ENCODE data around the gene DRD4. TPM values are rescaled to one million over a fixed set of nuclear protein-coding genes. Genes with fewer than 3 reads are reported as not detected.

DRD4 gene
- total and polyA plus RNA-seq, 4 donors = 0.05 to 1.1 (median 0.35) TPM; not detected in 1

DNA sequence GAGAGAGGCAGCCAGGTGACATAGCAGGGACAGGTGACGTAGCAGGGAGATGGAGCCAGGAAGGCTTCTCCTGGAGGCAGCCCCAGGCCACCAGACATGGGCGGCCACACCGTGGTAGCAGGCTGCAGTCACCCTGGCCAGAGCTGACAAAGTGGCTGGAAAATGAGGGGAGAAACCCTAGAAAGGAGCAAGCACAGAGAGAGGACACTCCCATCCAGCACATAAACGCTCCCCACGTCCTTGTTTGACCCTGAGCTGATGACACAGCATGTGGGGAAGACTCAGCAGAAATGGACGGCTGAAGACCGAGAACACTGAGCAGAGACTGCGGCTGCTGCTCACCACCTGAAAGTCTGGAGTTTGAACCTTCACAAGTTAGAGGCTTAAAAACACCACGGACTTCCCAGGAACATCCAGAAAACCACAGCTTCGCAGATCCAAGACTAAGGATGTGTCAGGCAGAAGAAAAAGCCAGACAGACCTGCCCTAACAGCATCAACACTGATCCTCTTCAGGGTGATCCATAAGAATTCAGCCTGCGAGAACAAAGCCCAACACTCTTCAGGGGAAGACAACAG lies 28.7 kb downstream of the DRD4 start:
- TF ChIP-seq CTCF (IDR thresholded peaks at IDR 0.05; ENCODE audit: control extremely low read depth, extremely low read depth) = no peak
- Histone ChIP-seq H3K36me3 (ENCODE audit: control insufficient read depth in 4 of 4, insufficient read depth in 4 of 4, low read length in 4 of 4) (peaks cover 0 to 12% (median 3%) of the 10 kb centered on the region in 4 donors), H3K4me3 (no peak overlapping the region), H3K9ac (ENCODE audit: insufficient read depth in 1 of 2, low read length in 2 of 2) (no peak overlapping the region), H3K27me3 (ENCODE audit: control insufficient read depth in 3 of 3, insufficient read depth in 3 of 3, low read length in 2 of 3) (no peaks in the 10 kb centered on the region), H3K4me1 (ENCODE audit: control insufficient read depth in 5 of 5, insufficient read depth in 5 of 5, low read length in 5 of 5) (peaks cover 0 to 7% (median 0%) of the 10 kb centered on the region in 5 donors), H3K9me3 (ENCODE audit: control insufficient read depth in 4 of 4, insufficient read depth in 3 of 4, low read length in 3 of 4) (no peaks in the 10 kb centered on the region), H3K27ac (ENCODE audit: low read depth in 1 of 2, low read length in 1 of 2) (no peak overlapping the region)
- DNase-seq (no peak), ATAC-seq (ENCODE audit: insufficient read depth, low FRiP score) (peak; percentile 34)
- 69 to 79% methylated on average over 11 of the region's 11 CpGs for WGBS, 2 donors

- TF ChIP-seq CTCF (IDR thresholded peaks at IDR 0.05; ENCODE audit: control extremely low read depth, extremely low read depth) = no peak
- Histone ChIP-seq H3K9ac (ENCODE audit: insufficient read depth in 1 of 2, low read length in 2 of 2) (no peak overlapping the region), H3K36me3 (ENCODE audit: control insufficient read depth in 4 of 4, insufficient read depth in 4 of 4, low read length in 4 of 4) (peaks cover 15 to 26% (median 20%) of the 10 kb centered on the region in 4 donors), H3K27me3 (ENCODE audit: control insufficient read depth in 3 of 3, insufficient read depth in 3 of 3, low read length in 2 of 3) (no peaks in the 10 kb centered on the region), H3K9me3 (ENCODE audit: control insufficient read depth in 4 of 4, insufficient read depth in 3 of 4, low read length in 3 of 4) (no peaks in the 10 kb centered on the region), H3K4me1 (ENCODE audit: control insufficient read depth in 5 of 5, insufficient read depth in 5 of 5, low read length in 5 of 5) (peaks cover 0 to 2% (median 0%) of the 10 kb centered on the region in 5 donors), H3K27ac (ENCODE audit: low read depth in 1 of 2, low read length in 1 of 2) (no peak overlapping the region), H3K4me3 (no peak overlapping the region)
- DNase-seq (no peak), ATAC-seq (ENCODE audit: insufficient read depth, low FRiP score) (no peak)
- 94 to 97% methylated on average over 8 of the region's 8 CpGs for WGBS, 2 donors
These were observed 36.8 kb downstream of the DRD4 start for GRCh38 chr11:673866-674265.

GRCh38 chr11:674406-674805 lies 37.3 kb downstream of the DRD4 start:
- DNase-seq (no peak), ATAC-seq (ENCODE audit: insufficient read depth, low FRiP score) (no peak)
- Histone ChIP-seq H3K36me3 (ENCODE audit: control insufficient read depth in 4 of 4, insufficient read depth in 4 of 4, low read length in 4 of 4) (peaks cover 15 to 28% (median 20%) of the 10 kb centered on the region in 4 donors), H3K27ac (ENCODE audit: low read depth in 1 of 2, low read length in 1 of 2) (no peak overlapping the region), H3K27me3 (ENCODE audit: control insufficient read depth in 3 of 3, insufficient read depth in 3 of 3, low read length in 2 of 3) (no peaks in the 10 kb centered on the region), H3K9me3 (ENCODE audit: control insufficient read depth in 4 of 4, insufficient read depth in 3 of 4, low read length in 3 of 4) (no peaks in the 10 kb centered on the region), H3K9ac (ENCODE audit: insufficient read depth in 1 of 2, low read length in 2 of 2) (no peak overlapping the region), H3K4me1 (ENCODE audit: control insufficient read depth in 5 of 5, insufficient read depth in 5 of 5, low read length in 5 of 5) (peaks cover 0 to 2% (median 0%) of the 10 kb centered on the region in 5 donors), H3K4me3 (no peak overlapping the region)
- no peak for TF ChIP-seq CTCF (IDR thresholded peaks at IDR 0.05; ENCODE audit: control extremely low read depth, extremely low read depth)
- WGBS, 2 donors = 94 to 95% methylated on average over 17 of the region's 17 CpGs

DNA sequence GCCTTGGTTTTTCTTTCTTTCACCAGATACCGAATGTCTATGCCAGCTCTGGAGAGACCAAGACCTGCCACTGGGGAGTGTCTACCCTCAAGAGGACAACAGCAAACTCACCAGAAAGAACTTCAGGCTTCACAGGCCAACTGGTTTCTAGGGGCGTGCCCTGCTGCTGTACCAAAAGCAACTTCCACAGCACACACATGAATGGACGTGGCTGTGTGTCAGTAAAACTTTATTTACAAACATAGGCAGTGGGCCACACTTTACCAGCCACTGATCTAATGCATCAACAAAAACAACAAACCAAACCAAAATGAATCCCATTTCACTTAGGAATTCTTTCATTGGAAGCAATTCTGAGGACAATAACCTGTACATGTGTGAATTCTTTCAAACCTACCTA lies 41.2 kb downstream of the DRD4 start:
- Histone ChIP-seq H3K9me3 (ENCODE audit: control insufficient read depth in 4 of 4, insufficient read depth in 3 of 4, low read length in 3 of 4) (no peaks in the 10 kb centered on the region), H3K36me3 (ENCODE audit: control insufficient read depth in 4 of 4, insufficient read depth in 4 of 4, low read length in 4 of 4) (peaks cover 16 to 46% (median 26%) of the 10 kb centered on the region in 4 donors), H3K4me1 (ENCODE audit: control insufficient read depth in 5 of 5, insufficient read depth in 5 of 5, low read length in 5 of 5) (peaks cover 0 to 2% (median 0%) of the 10 kb centered on the region in 5 donors), H3K9ac (ENCODE audit: insufficient read depth in 1 of 2, low read length in 2 of 2) (no peak overlapping the region), H3K27me3 (ENCODE audit: control insufficient read depth in 3 of 3, insufficient read depth in 3 of 3, low read length in 2 of 3) (no peaks in the 10 kb centered on the region), H3K27ac (ENCODE audit: low read depth in 1 of 2, low read length in 1 of 2) (no peak overlapping the region), H3K4me3 (no peak overlapping the region)
- TF ChIP-seq CTCF (IDR thresholded peaks at IDR 0.05; ENCODE audit: control extremely low read depth, extremely low read depth) = no peak
- DNase-seq (no peak), ATAC-seq (ENCODE audit: insufficient read depth, low FRiP score) (no peak)
- 96 to 97% methylated on average over 3 of the region's 3 CpGs for WGBS, 2 donors

All from lung (tissue), 12 donors.